Kidney (tissue), 14 donors: ENCODE measurements around the gene LYPD3. TPM values are rescaled to one million over a fixed set of nuclear protein-coding genes. Genes with fewer than 3 reads are reported as not detected.

Experiments
- DNase-seq, 5 donors: peaks; one replicate each; pipeline ENCODE4 v3.0.0-alpha.2; 2013 to 2020
- FAIRE-seq: peaks from 2 replicates; lab custom pipeline; 2012; peaks lifted over from hg19 to GRCh38; lab: Jason Lieb, UNC
- H3K27ac ChIP-seq, 2 donors: one replicate each; pipeline ENCODE4 v1.7.0; 2013; ENCODE audit warnings: low read depth in 2 of 2, low read length in 2 of 2, inconsistent platforms in 1 of 2
- H3K27me3 ChIP-seq: one replicate; pipeline ENCODE4 v1.7.1; 2013; ENCODE audit warnings: low read length, inconsistent platforms; ENCODE audit not compliant: control insufficient read depth, insufficient read depth
- H3K36me3 ChIP-seq, 3 donors: one replicate each; pipeline versions ENCODE4 v1.7.0 to v1.7.1; 2013; ENCODE audit warnings: low read length in 3 of 3, control low read depth in 1 of 3, inconsistent platforms in 1 of 3; ENCODE audit not compliant: insufficient read depth in 3 of 3, control insufficient read depth in 2 of 3
- H3K4me1 ChIP-seq, 3 donors: one replicate each; pipeline versions ENCODE4 v1.7.0 to v1.7.1; 2013; ENCODE audit warnings: low read length in 3 of 3, inconsistent platforms in 1 of 3, low read depth in 1 of 3; ENCODE audit not compliant: control insufficient read depth in 2 of 3, insufficient read depth in 2 of 3
- H3K4me3 ChIP-seq, 3 donors: one replicate each; pipeline versions ENCODE4 v1.7.0 to v1.8.1; 2013; ENCODE audit warnings: low read length in 3 of 3, control low read depth in 1 of 3, inconsistent platforms in 1 of 3
- H3K9ac ChIP-seq, 3 donors: one replicate each; pipeline versions ENCODE4 v1.7.0 to v1.7.1; 2013; ENCODE audit warnings: low read length in 3 of 3, control low read depth in 1 of 3, inconsistent platforms in 1 of 3
- H3K9me3 ChIP-seq, 3 donors: one replicate each; pipeline versions ENCODE4 v1.7.0 to v1.7.1; 2013; ENCODE audit warnings: low read length in 3 of 3, control low read depth in 1 of 3, inconsistent platforms in 1 of 3; ENCODE audit not compliant: control insufficient read depth in 2 of 3, insufficient read depth in 1 of 3
- intact Hi-C: fragments of 100-400 bp; cut with DNase I; formaldehyde crosslinking; loops from one replicate; pipeline ENCODE4 v1.11.1; 2022
- polyA plus RNA-seq: library from polyadenylated mRNA; stranded (reverse); fragments of 350-450 nt; fragmentation: Illumina TruSeq; extraction: RNeasy Lipid Tissue Mini Kit (QIAGEN cat#74804); gene quantifications from one replicate; pipeline ENCODE4 v1.2.3, GENCODE V29; 2014; ENCODE audit warnings: low read depth, low replicate concordance; ENCODE audit not compliant: insufficient read depth
- total RNA-seq: library from RNA; stranded (reverse); fragmentation: NEBNext Ultra II Directional; extraction: Animal tissue kit (Norgen Biotek cat#: 25700); gene quantifications from one replicate; pipeline ENCODE4 v1.2.1, GENCODE V29; 2021
- TF ChIP-seq, protein P1 (sequence below): IDR thresholded peaks from 3 replicates; pipeline ENCODE4 v1.5.1; 2012; ENCODE audit warnings: mild to moderate bottlenecking, moderate library complexity, borderline replicate concordance; ENCODE audit not compliant: insufficient read depth; ENCODE audit errors: extremely low read depth
- donor health status: control.
- donor health status: control.
- donor health status: control.
- donor health status: control.
- donor health status: control.
- donor health status: DM: yes; HTN: yes; CAD: no.
- donor health status: Normal renal cell carcinoma (clear cell type).

LYPD3 gene
- total and polyA plus RNA-seq, 2 donors from 2014 or later: 1.7 to 2.2 TPM

DNA sequence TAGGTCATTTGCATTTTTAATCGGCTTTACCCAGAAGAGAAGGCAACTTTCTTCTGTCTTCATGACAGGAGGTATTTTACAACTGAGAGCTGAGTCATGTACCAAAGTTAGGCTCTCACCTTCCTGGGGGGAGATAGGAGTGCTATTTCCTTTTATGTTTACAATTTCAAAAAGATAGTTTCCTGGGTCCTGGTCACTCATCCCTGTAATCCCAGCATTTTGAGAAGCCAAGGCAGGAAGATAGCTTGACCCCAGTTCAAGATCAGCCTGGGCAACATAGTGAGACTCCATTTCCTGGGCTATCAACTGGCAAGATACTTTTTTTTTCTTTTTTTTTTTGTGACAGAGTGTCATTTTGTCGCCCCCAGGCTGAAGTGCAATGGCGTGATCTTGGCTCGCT is 7.6 kb downstream of the LYPD3 start:
- no peaks in the 10 kb centered on the region for H3K36me3 ChIP-seq
- H3K4me3 ChIP-seq: no peak overlapping the region
- TF ChIP-seq, protein P1, sequence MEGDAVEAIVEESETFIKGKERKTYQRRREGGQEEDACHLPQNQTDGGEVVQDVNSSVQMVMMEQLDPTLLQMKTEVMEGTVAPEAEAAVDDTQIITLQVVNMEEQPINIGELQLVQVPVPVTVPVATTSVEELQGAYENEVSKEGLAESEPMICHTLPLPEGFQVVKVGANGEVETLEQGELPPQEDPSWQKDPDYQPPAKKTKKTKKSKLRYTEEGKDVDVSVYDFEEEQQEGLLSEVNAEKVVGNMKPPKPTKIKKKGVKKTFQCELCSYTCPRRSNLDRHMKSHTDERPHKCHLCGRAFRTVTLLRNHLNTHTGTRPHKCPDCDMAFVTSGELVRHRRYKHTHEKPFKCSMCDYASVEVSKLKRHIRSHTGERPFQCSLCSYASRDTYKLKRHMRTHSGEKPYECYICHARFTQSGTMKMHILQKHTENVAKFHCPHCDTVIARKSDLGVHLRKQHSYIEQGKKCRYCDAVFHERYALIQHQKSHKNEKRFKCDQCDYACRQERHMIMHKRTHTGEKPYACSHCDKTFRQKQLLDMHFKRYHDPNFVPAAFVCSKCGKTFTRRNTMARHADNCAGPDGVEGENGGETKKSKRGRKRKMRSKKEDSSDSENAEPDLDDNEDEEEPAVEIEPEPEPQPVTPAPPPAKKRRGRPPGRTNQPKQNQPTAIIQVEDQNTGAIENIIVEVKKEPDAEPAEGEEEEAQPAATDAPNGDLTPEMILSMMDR: no peak
- no peak for FAIRE-seq
- H3K4me1 ChIP-seq: peaks cover 0 to under 1% (median 0%) of the 10 kb centered on the region in 3 donors
- H3K9ac ChIP-seq: no peak overlapping the region
- intact Hi-C loops: no loop called here
- H3K9me3 ChIP-seq: no peaks in the 10 kb centered on the region
- no peak overlapping the region for H3K27ac ChIP-seq
- H3K27me3 ChIP-seq: no peaks in the 10 kb centered on the region
- no peak for DNase-seq

DNA sequence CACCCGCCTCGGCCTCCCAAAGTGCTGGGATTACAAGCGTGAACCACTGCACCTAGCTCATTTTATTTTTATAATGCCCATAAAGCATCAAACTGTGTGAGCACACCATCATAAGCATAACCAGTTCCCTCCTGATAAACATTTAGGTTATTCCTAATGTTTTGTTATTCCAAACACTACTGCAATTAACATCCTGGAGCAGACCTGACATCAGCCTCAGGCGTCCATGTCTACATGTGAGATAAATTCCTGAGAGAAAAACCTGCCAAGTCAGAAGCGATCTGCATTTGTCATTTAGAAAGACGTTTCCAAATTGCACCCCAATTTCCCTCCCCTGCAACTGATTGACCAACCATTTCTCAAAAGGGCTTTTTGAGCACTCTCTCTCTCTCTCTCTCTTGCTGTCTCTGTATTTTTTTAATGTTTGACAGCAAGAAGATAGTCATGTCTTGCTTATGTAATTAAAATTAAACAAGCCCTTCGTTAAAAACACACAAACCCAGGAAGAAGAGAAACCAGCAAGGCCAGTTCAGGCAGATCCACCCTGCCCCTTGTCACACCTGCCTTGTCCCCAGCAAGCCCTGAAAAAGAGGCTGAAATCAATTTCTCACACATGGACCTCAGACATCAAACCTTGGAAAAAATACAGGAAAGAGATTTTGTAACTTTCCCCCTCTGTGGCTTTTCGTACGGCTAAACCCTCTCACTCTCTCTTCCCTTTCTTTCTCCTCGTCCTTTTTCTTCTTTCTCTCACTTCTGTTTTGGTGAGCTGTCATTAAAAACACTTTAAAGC is 9.9 kb downstream of the LYPD3 start:
- FAIRE-seq (no peak), DNase-seq (no peak)
- Histone ChIP-seq H3K36me3 (no peaks in the 10 kb centered on the region), H3K4me1 (no peaks in the 10 kb centered on the region), H3K27ac (no peak overlapping the region), H3K9me3 (peaks cover 0 to 4% (median 0%) of the 10 kb centered on the region in 3 donors), H3K9ac (no peak overlapping the region), H3K4me3 (no peak overlapping the region), H3K27me3 (no peaks in the 10 kb centered on the region)
- TF ChIP-seq, protein P1: no peak
- intact Hi-C loops: no loop called here

DNA sequence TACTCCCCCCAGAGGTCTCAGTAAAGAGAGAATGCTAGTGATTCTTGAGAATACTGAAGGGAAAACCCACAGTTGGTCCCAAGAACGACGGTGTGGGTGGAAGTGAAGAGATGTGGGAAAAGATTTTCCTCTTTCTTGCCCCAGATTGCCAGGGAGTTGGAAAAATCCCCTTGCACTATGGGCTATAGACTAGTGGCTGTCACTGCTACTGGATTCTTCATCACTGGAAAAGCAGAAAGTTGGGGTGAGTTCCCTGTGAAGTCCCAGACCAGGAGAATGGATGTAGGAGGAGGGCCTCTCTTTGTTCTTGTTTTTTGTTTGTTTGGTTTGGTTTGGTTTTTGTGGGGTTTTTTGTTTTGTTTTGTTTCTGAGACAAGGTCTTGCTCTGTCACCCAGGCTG is 11.4 kb downstream of the LYPD3 start:
- H3K4me1 ChIP-seq: no peaks in the 10 kb centered on the region
- no peak overlapping the region for H3K27ac ChIP-seq
- no peaks in the 10 kb centered on the region for H3K36me3 ChIP-seq
- H3K27me3 ChIP-seq: no peaks in the 10 kb centered on the region
- DNase-seq: no peak
- intact Hi-C loops: no loop called here
- no peak overlapping the region for H3K9ac ChIP-seq
- no peak for FAIRE-seq
- TF ChIP-seq, protein P1: no peak
- H3K4me3 ChIP-seq: no peak overlapping the region
- peaks cover 0 to 4% (median 0%) of the 10 kb centered on the region in 3 donors for H3K9me3 ChIP-seq
